GM23338 (cell line): ENCODE data around the gene SF1. TPM values are rescaled to one million over a fixed set of nuclear protein-coding genes. Genes with fewer than 3 reads are reported as not detected.

Source experiments
- ATAC-seq: fragments of 200-7000 bp; cut with Tn5 transposase; 3 replicates; pipeline ENCODE4 v1.9.1; 2020
- DNase-seq: peaks from one replicate; pipeline ENCODE4 v3.0.0-alpha.2; 2015; ENCODE audit warnings: low spot score
- H2AFZ ChIP-seq: fragments of 200-600 bp; sonication (generic); 2 replicates; pipeline ENCODE4 v1.8.0; 2016; ENCODE audit warnings: antibody characterized with exemption, mild to moderate bottlenecking, moderate library complexity
- H3F3A ChIP-seq: fragments of 200-600 bp; sonication (generic); replicated peaks from 2 replicates; pipeline ENCODE4 v1.8.0; 2017; ENCODE audit warnings: antibody characterized with exemption, mixed run types, low read depth
- H3K27ac ChIP-seq: fragments of 200-600 bp; sonication (generic); 2 replicates; pipeline ENCODE4 v1.6.1; 2016; ENCODE audit warnings: low read depth
- H3K27me3 ChIP-seq: fragments of 200-600 bp; sonication (generic); 2 replicates; pipeline ENCODE4 v1.8.0; 2016; ENCODE audit warnings: mild to moderate bottlenecking, mixed run types, moderate library complexity; ENCODE audit not compliant: insufficient read depth
- H3K36me3 ChIP-seq: fragments of 200-600 bp; sonication (generic); 2 replicates; pipeline ENCODE4 v1.8.0; 2016; ENCODE audit warnings: mild to moderate bottlenecking; ENCODE audit not compliant: insufficient read depth
- H3K4me1 ChIP-seq: fragments of 200-600 bp; sonication (generic); 2 replicates; pipeline ENCODE4 v1.8.0; 2016; ENCODE audit warnings: mild to moderate bottlenecking, moderate library complexity; ENCODE audit not compliant: insufficient read depth
- H3K4me2 ChIP-seq: fragments of 200-600 bp; sonication (generic); 2 replicates; pipeline ENCODE4 v1.7.1; 2017; ENCODE audit warnings: mixed run types
- H3K4me3 ChIP-seq: fragments of 200-600 bp; sonication (generic); 2 replicates; pipeline ENCODE4 v1.6.1; 2016; ENCODE audit warnings: mixed run types
- H3K79me2 ChIP-seq: fragments of 200-600 bp; sonication (generic); replicated peaks from 2 replicates; pipeline ENCODE4 v1.8.0; 2017; ENCODE audit warnings: mild to moderate bottlenecking; ENCODE audit not compliant: insufficient read depth
- H3K9me2 ChIP-seq: fragments of 200-600 bp; sonication (generic); 2 replicates; pipeline ENCODE4 v1.8.0; 2017; ENCODE audit not compliant: insufficient read depth
- H4K20me1 ChIP-seq: fragments of 200-600 bp; sonication (generic); replicated peaks from 2 replicates; pipeline ENCODE4 v1.8.0; 2017; ENCODE audit warnings: mild to moderate bottlenecking; ENCODE audit not compliant: insufficient read depth
- H3K27ac Mint-ChIP-seq: 2 replicates; pipeline ENCODE4 v1.8.0; 2020; ENCODE audit warnings: inconsistent platforms, mild to moderate bottlenecking, moderate library complexity, mixed read lengths
- H3K27me3 Mint-ChIP-seq: 3 replicates; pipeline ENCODE4 v1.8.0; 2022; ENCODE audit warnings: low read depth, mild to moderate bottlenecking, moderate library complexity, mixed read lengths, inconsistent platforms; ENCODE audit not compliant: insufficient read depth, poor library complexity
- H3K36me3 Mint-ChIP-seq: 3 replicates; pipeline ENCODE4 v1.8.0; 2021; ENCODE audit warnings: low read depth, mild to moderate bottlenecking, inconsistent platforms, moderate library complexity, mixed read lengths
- H3K4me1 Mint-ChIP-seq: 3 replicates; pipeline ENCODE4 v1.8.0; 2020; ENCODE audit warnings: mild to moderate bottlenecking, inconsistent platforms, mixed read lengths
- H3K4me3 Mint-ChIP-seq: 3 replicates; pipeline ENCODE4 v1.8.0; 2021; ENCODE audit warnings: moderate library complexity, mild to moderate bottlenecking, inconsistent platforms, mixed read lengths
- H3K9me3 Mint-ChIP-seq: 3 replicates; pipeline ENCODE4 v1.8.0; 2020; ENCODE audit warnings: moderate library complexity, mild to moderate bottlenecking, inconsistent platforms, mixed read lengths
- CREB1 ChIP-seq: fragments of 250-450 bp; sonication (Bioruptor Pico); IDR thresholded peaks from 2 replicates; pipeline ENCODE4 v1.5.0; 2020; ENCODE audit warnings: low read depth, mild to moderate bottlenecking, moderate library complexity
- EZH2 ChIP-seq: fragments of 200-600 bp; sonication (generic); IDR thresholded peaks from one replicate; pipeline ENCODE4 v1.8.0; 2017; ENCODE audit warnings: antibody characterized with exemption, mild to moderate bottlenecking, low read depth; ENCODE audit not compliant: unreplicated experiment
- EZH2phosphoT487 ChIP-seq: fragments of 200-600 bp; sonication (generic); IDR thresholded peaks from one replicate; pipeline ENCODE4 v1.8.1; 2018; ENCODE audit warnings: antibody characterized with exemption; ENCODE audit not compliant: unreplicated experiment
- JUNB ChIP-seq: IDR thresholded peaks from one replicate; pipeline ENCODE4 v1.6.1; 2016; ENCODE audit warnings: antibody characterized with exemption; ENCODE audit not compliant: unreplicated experiment
- POLR2AphosphoS5 ChIP-seq: IDR thresholded peaks from 2 replicates; pipeline ENCODE4 v1.6.1; 2016; ENCODE audit warnings: antibody characterized with exemption, low read depth
- ZNF114 ChIP-seq: fragments of 250-450 bp; sonication (Bioruptor Pico); IDR thresholded peaks from 2 replicates; pipeline ENCODE4 v1.5.0; 2020; ENCODE audit warnings: mild to moderate bottlenecking, moderate library complexity
- ZNF331 ChIP-seq: fragments of 250-450 bp; sonication (Bioruptor Pico); IDR thresholded peaks from 2 replicates; pipeline ENCODE4 v1.5.0; 2020; ENCODE audit warnings: low read depth, mild to moderate bottlenecking, moderate library complexity
- polyA plus RNA-seq: library from polyadenylated mRNA; unstranded; fragments of >200 nt; fragmentation: Nextera tagmentation; extraction: Ambion mirVana; gene quantifications from 2 replicates; pipeline ENCODE4 v1.2.1, GENCODE V29; 2016
- total RNA-seq: library from RNA; depleted of rRNA; stranded (reverse); fragments of >200 nt; shearing (Covaris generic); gene quantifications from 2 replicates; pipeline ENCODE4 v1.2.3, GENCODE V29; 2014
- TF ChIP-seq, protein P1 (sequence below): IDR thresholded peaks from one replicate; pipeline ENCODE4 v1.6.1; 2018; ENCODE audit warnings: antibody characterized with exemption; ENCODE audit not compliant: unreplicated experiment
- TF ChIP-seq, protein P2 (sequence below), 2 experiments: fragments of 200-600 bp in 1 of 2; sonication (generic) in 1 of 2; conservative IDR thresholded peaks; 2 replicates each; pipeline versions ENCODE4 v1.5.1 to v1.6.1; 2016 to 2017; ENCODE audit warnings: antibody characterized with exemption in 2 of 2, low read depth in 2 of 2, mild to moderate bottlenecking in 2 of 2, moderate library complexity in 1 of 2
- TF ChIP-seq, protein P3 (sequence below): fragments of 250-450 bp; sonication (Bioruptor Pico); IDR thresholded peaks from 2 replicates; pipeline ENCODE4 v1.5.0; 2020; ENCODE audit warnings: mild to moderate bottlenecking, moderate library complexity

Gene SF1
- total and polyA plus RNA-seq, 2 experiments from 2014 or later, result 76.9 to 252 TPM

DNA sequence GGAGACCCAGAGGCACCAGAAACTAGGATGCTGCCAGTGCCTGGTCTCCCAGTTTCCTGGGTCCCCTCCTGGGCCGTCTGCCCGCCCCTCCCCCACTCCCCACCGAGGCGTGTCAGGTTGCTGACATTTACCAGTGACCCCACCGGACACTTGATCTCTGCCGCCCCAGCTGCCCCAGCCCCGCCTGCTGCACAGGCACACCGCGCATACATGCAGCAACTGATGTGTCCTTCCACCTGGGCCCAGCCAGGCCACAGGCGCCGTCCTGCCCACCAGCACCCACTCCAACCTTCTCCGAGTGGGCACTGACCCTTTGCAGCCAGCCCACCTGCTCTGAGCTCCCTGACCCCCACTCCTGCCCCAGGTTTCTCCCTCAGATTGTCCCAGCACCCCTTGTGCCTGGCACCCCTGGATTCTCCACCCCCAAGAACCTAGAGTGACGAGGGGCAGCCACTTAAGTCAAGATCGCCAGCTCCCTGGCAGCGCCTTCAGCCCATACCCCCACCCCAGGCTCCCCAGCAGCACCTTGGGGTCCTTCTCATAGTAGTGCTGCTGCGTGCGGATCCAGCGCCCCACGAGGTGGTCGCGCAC is 19.1 kb downstream of the SF1 start (continued):
- TF ChIP-seq, protein P1, sequence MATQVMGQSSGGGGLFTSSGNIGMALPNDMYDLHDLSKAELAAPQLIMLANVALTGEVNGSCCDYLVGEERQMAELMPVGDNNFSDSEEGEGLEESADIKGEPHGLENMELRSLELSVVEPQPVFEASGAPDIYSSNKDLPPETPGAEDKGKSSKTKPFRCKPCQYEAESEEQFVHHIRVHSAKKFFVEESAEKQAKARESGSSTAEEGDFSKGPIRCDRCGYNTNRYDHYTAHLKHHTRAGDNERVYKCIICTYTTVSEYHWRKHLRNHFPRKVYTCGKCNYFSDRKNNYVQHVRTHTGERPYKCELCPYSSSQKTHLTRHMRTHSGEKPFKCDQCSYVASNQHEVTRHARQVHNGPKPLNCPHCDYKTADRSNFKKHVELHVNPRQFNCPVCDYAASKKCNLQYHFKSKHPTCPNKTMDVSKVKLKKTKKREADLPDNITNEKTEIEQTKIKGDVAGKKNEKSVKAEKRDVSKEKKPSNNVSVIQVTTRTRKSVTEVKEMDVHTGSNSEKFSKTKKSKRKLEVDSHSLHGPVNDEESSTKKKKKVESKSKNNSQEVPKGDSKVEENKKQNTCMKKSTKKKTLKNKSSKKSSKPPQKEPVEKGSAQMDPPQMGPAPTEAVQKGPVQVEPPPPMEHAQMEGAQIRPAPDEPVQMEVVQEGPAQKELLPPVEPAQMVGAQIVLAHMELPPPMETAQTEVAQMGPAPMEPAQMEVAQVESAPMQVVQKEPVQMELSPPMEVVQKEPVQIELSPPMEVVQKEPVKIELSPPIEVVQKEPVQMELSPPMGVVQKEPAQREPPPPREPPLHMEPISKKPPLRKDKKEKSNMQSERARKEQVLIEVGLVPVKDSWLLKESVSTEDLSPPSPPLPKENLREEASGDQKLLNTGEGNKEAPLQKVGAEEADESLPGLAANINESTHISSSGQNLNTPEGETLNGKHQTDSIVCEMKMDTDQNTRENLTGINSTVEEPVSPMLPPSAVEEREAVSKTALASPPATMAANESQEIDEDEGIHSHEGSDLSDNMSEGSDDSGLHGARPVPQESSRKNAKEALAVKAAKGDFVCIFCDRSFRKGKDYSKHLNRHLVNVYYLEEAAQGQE, result no peak
- TF ChIP-seq ZNF331 (CRISPR knock-in tag), result no peak
- TF ChIP-seq, protein P2, sequence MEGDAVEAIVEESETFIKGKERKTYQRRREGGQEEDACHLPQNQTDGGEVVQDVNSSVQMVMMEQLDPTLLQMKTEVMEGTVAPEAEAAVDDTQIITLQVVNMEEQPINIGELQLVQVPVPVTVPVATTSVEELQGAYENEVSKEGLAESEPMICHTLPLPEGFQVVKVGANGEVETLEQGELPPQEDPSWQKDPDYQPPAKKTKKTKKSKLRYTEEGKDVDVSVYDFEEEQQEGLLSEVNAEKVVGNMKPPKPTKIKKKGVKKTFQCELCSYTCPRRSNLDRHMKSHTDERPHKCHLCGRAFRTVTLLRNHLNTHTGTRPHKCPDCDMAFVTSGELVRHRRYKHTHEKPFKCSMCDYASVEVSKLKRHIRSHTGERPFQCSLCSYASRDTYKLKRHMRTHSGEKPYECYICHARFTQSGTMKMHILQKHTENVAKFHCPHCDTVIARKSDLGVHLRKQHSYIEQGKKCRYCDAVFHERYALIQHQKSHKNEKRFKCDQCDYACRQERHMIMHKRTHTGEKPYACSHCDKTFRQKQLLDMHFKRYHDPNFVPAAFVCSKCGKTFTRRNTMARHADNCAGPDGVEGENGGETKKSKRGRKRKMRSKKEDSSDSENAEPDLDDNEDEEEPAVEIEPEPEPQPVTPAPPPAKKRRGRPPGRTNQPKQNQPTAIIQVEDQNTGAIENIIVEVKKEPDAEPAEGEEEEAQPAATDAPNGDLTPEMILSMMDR (conservative IDR thresholded peaks at IDR 0.05; ENCODE audit: low read depth in 2 of 2), result no peak

DNA sequence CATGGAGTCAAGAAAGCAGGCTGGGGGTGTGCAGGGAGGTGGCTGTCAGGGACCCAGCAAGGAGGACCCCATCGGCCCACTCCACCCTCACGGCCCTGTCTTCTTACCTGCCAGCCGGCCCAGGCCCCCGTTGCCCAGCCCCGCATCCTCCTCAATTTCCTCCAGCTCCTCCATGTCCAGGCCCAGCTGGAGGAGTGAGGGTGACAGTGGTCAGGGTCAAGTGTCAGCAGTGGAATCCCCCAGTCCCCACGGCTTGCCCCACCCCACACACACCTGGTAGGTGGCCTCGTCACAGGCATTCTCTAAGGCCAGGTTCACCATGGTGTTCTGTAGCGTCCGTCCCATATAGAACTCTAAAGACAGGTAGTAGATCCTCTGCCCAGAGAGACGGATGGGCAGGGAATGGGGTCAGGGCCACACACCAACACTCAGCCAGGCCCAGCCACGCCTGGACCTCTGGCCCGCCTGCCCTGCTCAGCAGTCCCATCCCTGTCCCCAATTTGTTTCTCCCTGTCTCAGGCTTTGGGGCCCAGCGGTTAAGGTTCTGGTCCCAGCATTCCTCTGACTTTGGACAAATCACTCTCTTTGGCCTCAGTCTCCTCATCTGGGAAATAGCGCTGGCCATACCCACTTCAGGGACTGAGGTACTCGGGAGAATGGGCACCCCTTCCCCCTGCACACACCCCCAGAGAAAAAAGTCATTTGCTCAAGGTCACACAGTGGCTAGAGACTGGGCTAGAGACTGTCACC is 19.8 kb downstream of the SF1 start:
- Histone ChIP-seq H3K9me2 (no peaks in the 10 kb centered on the region), H3K4me1 (peaks cover 44% of the 10 kb centered on the region), H4K20me1 (0 out of 2 replicates have a peak, but pooled peaks cover under 1% of the 10 kb centered on the region), H3K27me3 (no peaks in the 10 kb centered on the region), H3K4me3 (no peak overlapping the region), H2AFZ (no peak overlapping the region), H3K79me2 (no peaks in the 10 kb centered on the region), H3K27ac (no peak overlapping the region), H3K36me3 (no peaks in the 10 kb centered on the region), H3K4me2 (0 out of 2 replicates have a peak overlapping the region, but pooled peaks have one; percentile 49), H3F3A (peaks cover 35% of the 10 kb centered on the region)
- no peak for DNase-seq
- Mint-ChIP-seq H3K36me3 (peaks cover 13% of the 10 kb centered on the region; the same call in 2 of the 3 replicates), H3K27me3 (peaks cover 32% of the 10 kb centered on the region), H3K9me3 (no peaks in the 10 kb centered on the region; the same call in 1 of the 3 replicates), H3K27ac (no peak overlapping the region), H3K4me1 (peaks cover 54% of the 10 kb centered on the region), H3K4me3 (no peak overlapping the region)
- no peak for ATAC-seq
- TF ChIP-seq EZH2 (no peak), EZH2phosphoT487 (no peak), POLR2AphosphoS5 (no peak), JUNB (no peak), ZNF331 (CRISPR knock-in tag) (no peak), ZNF114 (no peak), CREB1 (CRISPR knock-in tag) (no peak)
- TF ChIP-seq, protein P3, sequence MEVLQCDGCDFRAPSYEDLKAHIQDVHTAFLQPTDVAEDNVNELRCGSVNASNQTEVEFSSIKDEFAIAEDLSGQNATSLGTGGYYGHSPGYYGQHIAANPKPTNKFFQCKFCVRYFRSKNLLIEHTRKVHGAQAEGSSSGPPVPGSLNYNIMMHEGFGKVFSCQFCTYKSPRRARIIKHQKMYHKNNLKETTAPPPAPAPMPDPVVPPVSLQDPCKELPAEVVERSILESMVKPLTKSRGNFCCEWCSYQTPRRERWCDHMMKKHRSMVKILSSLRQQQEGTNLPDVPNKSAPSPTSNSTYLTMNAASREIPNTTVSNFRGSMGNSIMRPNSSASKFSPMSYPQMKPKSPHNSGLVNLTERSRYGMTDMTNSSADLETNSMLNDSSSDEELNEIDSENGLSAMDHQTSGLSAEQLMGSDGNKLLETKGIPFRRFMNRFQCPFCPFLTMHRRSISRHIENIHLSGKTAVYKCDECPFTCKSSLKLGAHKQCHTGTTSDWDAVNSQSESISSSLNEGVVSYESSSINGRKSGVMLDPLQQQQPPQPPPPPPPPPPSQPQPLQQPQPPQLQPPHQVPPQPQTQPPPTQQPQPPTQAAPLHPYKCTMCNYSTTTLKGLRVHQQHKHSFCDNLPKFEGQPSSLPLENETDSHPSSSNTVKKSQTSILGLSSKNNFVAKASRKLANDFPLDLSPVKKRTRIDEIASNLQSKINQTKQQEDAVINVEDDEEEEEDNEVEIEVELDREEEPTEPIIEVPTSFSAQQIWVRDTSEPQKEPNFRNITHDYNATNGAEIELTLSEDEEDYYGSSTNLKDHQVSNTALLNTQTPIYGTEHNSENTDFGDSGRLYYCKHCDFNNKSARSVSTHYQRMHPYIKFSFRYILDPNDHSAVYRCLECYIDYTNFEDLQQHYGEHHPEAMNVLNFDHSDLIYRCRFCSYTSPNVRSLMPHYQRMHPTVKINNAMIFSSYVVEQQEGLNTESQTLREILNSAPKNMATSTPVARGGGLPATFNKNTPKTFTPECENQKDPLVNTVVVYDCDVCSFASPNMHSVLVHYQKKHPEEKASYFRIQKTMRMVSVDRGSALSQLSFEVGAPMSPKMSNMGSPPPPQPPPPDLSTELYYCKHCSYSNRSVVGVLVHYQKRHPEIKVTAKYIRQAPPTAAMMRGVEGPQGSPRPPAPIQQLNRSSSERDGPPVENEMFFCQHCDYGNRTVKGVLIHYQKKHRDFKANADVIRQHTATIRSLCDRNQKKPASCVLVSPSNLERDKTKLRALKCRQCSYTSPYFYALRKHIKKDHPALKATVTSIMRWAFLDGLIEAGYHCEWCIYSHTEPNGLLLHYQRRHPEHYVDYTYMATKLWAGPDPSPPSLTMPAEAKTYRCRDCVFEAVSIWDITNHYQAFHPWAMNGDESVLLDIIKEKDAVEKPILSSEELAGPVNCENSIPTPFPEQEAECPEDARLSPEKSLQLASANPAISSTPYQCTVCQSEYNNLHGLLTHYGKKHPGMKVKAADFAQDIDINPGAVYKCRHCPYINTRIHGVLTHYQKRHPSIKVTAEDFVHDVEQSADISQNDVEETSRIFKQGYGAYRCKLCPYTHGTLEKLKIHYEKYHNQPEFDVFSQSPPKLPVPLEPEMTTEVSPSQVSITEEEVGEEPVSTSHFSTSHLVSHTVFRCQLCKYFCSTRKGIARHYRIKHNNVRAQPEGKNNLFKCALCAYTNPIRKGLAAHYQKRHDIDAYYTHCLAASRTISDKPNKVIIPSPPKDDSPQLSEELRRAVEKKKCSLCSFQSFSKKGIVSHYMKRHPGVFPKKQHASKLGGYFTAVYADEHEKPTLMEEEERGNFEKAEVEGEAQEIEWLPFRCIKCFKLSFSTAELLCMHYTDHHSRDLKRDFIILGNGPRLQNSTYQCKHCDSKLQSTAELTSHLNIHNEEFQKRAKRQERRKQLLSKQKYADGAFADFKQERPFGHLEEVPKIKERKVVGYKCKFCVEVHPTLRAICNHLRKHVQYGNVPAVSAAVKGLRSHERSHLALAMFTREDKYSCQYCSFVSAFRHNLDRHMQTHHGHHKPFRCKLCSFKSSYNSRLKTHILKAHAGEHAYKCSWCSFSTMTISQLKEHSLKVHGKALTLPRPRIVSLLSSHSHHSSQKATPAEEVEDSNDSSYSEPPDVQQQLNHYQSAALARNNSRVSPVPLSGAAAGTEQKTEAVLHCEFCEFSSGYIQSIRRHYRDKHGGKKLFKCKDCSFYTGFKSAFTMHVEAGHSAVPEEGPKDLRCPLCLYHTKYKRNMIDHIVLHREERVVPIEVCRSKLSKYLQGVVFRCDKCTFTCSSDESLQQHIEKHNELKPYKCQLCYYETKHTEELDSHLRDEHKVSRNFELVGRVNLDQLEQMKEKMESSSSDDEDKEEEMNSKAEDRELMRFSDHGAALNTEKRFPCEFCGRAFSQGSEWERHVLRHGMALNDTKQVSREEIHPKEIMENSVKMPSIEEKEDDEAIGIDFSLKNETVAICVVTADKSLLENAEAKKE, result no peak
